ENCODE results near the gene SCRT2. TPM values are rescaled to one million over a fixed set of nuclear protein-coding genes. Genes with fewer than 3 reads are reported as not detected.
A peak's percentile ranks its signal among the peaks of the same experiment; 100 is the strongest.
"Not testable (repeated sequence)": the region's sequence is repeated elsewhere in the genome, so short reads cannot be mapped to it uniquely, and the experiment has no call there.

Gene SCRT2
- total RNA-seq, 4 donors from 2014 or later = not detected

DNA sequence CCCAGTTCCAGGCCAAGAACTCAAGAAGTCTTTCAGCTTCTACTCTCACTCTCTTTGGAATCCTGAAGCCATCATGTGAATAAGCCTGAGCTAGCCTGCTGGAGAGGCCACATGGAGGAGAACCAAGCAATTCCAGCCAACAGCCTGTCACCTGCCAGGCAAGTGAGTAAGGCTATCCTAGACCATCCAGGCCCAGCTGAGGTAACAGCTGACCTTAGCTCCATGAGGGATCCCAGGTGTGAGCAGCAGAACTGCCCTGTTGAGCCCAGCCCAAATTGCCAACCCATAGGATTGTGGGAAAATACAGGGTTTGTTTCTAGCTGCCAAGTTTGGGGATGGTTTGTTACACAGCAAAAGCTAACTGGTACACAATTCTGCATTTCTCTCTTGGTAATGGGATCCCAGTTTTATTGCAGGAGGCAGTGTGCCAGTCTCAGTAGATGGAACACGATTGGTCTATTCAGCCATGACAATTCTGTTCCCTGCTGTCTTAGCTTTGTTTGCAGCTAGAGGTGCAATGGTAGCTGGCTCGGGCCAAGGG is 28.1 kb downstream of the SCRT2 start:
- TF ChIP-seq, protein P1, sequence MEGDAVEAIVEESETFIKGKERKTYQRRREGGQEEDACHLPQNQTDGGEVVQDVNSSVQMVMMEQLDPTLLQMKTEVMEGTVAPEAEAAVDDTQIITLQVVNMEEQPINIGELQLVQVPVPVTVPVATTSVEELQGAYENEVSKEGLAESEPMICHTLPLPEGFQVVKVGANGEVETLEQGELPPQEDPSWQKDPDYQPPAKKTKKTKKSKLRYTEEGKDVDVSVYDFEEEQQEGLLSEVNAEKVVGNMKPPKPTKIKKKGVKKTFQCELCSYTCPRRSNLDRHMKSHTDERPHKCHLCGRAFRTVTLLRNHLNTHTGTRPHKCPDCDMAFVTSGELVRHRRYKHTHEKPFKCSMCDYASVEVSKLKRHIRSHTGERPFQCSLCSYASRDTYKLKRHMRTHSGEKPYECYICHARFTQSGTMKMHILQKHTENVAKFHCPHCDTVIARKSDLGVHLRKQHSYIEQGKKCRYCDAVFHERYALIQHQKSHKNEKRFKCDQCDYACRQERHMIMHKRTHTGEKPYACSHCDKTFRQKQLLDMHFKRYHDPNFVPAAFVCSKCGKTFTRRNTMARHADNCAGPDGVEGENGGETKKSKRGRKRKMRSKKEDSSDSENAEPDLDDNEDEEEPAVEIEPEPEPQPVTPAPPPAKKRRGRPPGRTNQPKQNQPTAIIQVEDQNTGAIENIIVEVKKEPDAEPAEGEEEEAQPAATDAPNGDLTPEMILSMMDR (IDR thresholded peaks at IDR 0.05) = no peak
- DNase-seq (ENCODE audit: low spot score) (no peak), ATAC-seq (ENCODE audit: low FRiP score) (no peak)

DNA sequence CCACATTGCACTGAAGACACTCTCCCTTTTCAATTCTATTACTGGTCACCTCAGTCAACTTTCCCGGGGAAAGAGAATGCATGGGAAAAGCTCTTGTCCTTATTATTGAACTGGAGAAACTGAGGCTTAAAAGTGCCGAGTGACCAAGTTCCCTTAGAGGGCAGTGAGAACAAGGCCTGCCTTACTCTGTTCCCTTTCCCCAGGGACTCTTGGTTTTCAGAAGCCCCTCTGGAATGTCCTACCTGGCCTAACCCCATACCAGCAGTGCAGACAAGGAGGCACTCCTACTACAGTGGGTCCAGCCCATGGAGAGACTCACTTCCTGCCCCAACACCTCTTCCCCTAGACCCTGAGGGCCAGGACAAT is 28.8 kb downstream of the SCRT2 start:
- ATAC-seq (ENCODE audit: low FRiP score) (no peak), DNase-seq (ENCODE audit: low spot score) (no peak)
- TF ChIP-seq, protein P1 (IDR thresholded peaks at IDR 0.05) = no peak

DNA sequence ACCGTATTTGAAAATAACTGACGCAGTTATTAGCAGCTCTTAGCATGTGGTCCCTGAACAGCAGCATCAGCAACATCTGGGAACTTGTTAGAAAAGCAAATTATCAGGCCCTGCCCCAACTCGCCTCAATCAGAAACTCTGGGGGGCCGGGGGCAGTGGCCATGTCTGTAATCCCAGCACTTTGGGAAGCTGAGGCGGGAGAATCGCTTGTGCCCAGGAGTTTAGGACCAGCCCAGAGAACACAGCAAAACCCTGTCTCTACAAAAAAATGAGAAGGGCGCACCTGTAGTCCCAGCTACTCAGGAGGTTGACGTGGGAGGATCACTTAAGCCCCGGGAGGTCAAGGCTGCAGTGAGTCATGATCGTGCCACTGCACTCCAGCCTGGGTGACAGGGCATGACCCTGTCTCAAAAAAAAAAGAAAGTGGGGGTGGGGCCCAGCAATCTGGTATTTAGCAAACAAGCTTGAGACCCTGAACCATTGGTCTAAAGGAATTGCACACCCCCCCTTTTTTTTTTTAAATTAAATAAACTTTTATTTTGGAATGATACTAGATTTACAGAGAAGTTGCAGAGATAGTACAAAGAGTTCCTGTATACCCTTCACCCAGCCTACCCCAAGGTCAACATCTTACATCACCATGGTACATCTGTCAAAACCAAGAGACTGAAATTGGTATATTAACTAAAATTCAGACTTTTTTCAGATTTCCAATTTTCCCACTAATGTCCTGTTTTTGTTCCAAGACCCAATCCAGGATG is 29.3 kb downstream of the SCRT2 start:
- ATAC-seq (ENCODE audit: low FRiP score) = no peak
- no peak for DNase-seq (ENCODE audit: low spot score)
- TF ChIP-seq, protein P1 (IDR thresholded peaks at IDR 0.05) = no peak

DNA sequence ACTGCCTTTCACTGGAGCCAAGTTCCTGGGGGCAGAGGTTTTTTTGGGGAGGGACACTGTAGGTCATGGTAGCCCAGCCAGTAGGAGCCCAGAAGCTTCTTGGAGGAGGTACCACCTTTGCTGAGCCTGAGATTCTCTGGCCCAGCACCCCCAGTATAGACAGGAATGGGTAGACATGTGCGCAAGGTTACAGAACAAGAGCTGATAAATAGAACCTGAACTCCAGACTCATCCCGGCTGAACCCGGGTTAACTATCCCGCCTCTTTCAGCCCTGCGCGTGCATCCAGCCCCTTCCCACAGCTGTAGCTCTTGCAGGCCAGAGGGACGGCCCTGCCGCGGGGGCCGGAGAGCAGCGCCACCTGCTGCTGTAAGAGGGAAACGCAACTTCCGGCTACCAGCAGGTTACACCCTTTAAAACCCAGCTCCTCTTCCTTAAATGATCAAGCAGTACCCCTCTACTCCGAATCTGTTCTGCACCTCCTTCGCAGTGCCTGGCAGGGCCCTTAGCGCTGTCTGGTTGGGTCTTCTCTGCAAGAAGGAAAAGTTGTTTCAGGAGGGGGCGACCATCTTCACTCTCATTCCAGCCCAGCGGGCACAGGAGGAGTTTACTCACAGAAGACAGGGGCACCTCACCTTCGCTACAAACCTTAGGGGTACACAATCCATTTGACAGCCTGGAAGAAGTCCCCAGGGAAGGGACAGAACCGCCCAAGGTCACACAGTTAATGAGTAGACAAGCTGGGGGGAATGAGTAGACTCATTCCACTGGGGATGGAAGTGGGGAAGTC is 30.1 kb downstream of the SCRT2 start:
- ATAC-seq (ENCODE audit: low FRiP score) (peak; percentile 63), DNase-seq (ENCODE audit: low spot score) (no peak)

DNA sequence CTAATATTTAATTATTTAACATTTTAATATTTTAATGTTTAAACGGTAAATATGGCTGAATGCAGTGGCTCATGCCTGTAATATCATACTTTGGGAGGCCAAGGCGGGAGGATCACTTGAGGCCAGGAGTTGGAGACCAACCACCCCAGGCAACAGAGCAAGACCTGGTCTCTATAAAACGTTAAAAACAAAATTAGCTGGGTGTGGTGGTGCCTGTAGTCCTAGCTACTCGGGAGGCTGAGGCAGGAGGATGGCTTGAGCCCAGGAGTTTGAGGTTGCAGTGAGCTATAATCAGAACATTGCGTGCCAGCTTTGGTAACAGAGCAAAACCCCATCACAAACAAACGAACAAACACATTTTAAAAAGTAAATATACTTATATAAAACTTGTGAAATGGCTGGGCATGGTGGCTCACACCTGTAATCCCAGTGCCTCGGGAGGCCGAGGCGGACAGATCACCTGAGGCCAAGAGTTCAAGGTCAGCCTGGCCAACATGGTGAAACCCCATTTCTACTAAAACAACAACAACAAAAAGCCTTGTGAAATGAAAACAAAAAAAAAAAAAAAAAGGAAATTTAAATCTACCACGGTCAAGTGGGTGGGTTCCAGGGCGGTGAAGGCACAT is 30.8 kb downstream of the SCRT2 start:
- DNase-seq (ENCODE audit: low spot score) (no peak), ATAC-seq (ENCODE audit: low FRiP score) (no peak)
- TF ChIP-seq, protein P1 (IDR thresholded peaks at IDR 0.05) = no peak

More for the DNA sequence above, 30.1 kb downstream of the SCRT2 start:
- TF ChIP-seq, protein P1 (IDR thresholded peaks at IDR 0.05) = peak in 1 of 3 donors; percentile 56

DNA sequence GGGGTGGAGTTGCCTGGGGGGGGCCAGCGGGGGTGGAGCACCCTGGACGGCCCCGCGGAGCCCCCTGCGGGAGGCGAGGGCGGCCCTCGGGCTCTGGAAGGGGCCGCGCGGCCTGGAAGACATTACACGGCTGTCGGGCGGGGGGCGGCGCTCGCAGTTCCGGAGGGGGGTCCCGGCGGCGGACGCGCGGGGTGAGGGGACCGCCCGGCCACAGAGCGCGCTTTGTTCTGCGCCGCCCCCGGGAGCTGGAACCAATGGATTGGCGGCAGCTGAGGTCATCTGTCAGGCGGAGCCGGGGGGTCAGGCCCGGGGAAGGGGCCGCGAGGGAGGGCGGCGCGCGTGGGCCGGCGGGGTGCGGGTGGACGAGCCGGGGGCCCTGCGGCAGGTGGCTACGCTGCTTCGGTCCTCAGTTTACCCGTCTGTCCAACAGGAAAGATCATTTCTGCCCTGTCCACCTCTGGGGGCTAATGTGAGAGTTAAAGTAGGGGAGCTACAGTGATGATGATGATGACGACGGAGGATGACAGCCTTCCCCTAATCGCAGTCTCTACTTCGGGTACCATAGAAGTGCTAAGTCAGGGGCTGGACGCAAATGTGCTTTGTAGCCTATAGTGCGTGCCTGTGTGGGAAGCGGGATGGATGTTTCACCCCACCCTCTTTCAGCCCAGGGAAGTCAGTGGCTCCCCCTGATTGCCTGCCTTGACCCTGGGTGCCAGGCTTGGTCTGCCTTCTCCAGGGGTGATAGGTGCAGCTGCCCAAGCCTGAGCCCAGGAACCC is 33.0 kb downstream of the SCRT2 start:
- TF ChIP-seq, protein P1 (IDR thresholded peaks at IDR 0.05) = no peak
- ATAC-seq (ENCODE audit: low FRiP score) (no peak), DNase-seq (ENCODE audit: low spot score) (no peak)

DNA sequence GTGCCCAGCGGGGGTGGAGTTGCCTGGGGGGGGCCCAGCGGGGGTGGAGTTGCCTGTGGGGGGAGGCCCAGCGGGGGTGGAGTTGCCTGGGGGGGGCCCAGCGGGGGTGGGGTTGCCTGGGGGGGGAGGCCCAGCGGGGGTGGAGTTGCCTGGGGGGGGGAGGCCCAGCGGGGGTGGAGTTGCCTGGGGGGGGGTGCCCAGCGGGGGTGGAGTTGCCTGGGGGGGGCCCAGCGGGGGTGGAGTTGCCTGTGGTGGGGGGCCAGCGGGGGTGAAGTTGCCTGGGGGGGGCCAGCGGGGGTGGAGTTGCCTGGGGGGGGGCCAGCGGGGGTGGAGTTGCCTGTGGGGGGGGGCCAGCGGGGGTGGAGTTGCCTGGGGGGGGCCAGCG is 33.6 kb downstream of the SCRT2 start:
- not testable (repeated sequence) for ATAC-seq (ENCODE audit: low FRiP score); DNase-seq (ENCODE audit: low spot score)
